HCT116 (cell line): ENCODE measurements around the gene NHLRC4.

Experiments used
- ELF1 ChIP-seq: IDR thresholded peaks from 2 replicates; pipeline ENCODE4 v1.6.1; 2012; ENCODE audit warnings: low read depth, borderline replicate concordance
- EZH2phosphoT487 ChIP-seq: fragments of 200-600 bp; IDR thresholded peaks from 2 replicates; pipeline ENCODE4 v1.6.1; 2018; ENCODE audit warnings: antibody characterized with exemption, borderline replicate concordance
- POLR2A ChIP-seq: IDR thresholded peaks from 2 replicates; pipeline ENCODE4 v1.7.0; 2011; ENCODE audit warnings: borderline replicate concordance; ENCODE audit not compliant: insufficient read depth, insufficient read length; ENCODE audit errors: extremely low read depth
- RAD21 ChIP-seq: IDR thresholded peaks from 2 replicates; pipeline ENCODE4 v1.6.1; 2012; ENCODE audit warnings: low read depth, mild to moderate bottlenecking
- SP1 ChIP-seq: IDR thresholded peaks from 2 replicates; pipeline ENCODE4 v1.6.1; 2012; ENCODE audit warnings: low read depth
- TCF7L2 ChIP-seq: IDR thresholded peaks from 2 replicates; pipeline ENCODE4 v1.7.0; 2011; ENCODE audit warnings: borderline replicate concordance, inconsistent platforms; ENCODE audit not compliant: insufficient read depth, insufficient read length; ENCODE audit errors: extremely low read depth
- ZFX ChIP-seq: fragments of 450-650 bp; IDR thresholded peaks from 2 replicates; pipeline ENCODE4 v1.6.1; 2017
- ZNF274 ChIP-seq: fragments of 200-500 bp; sonication (Bioruptor generic); IDR thresholded peaks from 2 replicates; pipeline ENCODE4 v1.6.1; 2014; ENCODE audit warnings: mild to moderate bottlenecking, low read depth, low read length, inconsistent platforms
- TF ChIP-seq, protein P1 (sequence below), 3 experiments: fragments of 200-600 bp in 1 of 3; sonication (generic) in 1 of 3; IDR thresholded peaks in 2 of 3; conservative IDR thresholded peaks in 1 of 3; 2 replicates each; pipeline ENCODE4 v1.5.1; 2012 to 2017; ENCODE audit warnings: low read depth in 2 of 3, low read length in 2 of 3, antibody characterized with exemption in 1 of 3, borderline replicate concordance in 1 of 3, control low read depth in 1 of 3, mild to moderate bottlenecking in 1 of 3, mixed read lengths in 1 of 3, mixed run types in 1 of 3, moderate library complexity in 1 of 3; ENCODE audit not compliant: insufficient read depth in 1 of 3
- TF ChIP-seq, protein P2 (sequence below): IDR thresholded peaks from 2 replicates; pipeline ENCODE4 v1.6.1; 2012
- TF ChIP-seq, protein P3 (sequence below): IDR thresholded peaks from 2 replicates; pipeline ENCODE4 v1.6.1; 2012; ENCODE audit warnings: low read depth

DNA sequence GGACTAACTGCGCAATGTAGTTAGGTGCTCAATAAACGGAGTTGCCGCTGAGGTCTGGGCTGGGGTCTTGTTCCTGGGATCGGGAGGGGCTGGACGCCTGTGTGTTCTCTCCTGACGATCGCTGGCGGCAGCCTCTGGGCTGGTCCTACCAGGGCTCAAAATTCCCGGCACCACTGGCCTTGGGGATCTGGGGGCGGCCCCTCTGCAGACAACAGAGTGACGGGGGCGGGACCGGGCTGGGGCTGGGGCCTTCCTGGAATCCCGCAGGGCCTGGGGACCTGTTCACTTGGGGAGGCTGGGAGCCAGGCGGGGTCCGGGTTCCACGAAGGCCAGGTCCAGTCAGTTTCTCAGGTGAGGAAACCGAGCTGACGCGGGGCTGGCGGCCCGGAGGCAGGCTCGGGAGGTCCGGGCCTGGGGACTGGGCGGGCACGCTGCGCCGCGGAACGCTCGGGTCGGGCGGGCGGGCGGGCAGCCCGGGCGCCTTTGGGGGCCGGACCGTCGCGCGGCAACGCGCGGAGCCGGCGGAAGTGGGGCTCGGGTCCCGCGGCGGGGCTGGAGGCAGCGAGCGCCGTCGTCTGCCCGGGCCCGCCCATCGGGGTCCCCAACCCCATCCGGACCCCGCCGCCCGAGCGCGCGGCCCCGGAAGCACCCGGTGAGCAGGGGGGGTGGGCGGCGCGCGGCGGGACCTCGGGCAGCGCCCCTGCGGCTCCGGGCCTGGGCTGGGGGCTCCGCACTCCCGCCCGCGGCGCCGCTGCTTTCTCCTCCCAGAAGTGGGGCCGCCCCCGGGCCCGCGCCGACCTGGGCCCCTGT is 2.8 kb downstream of the NHLRC4 start, which contains the start of gene PIGQ:
- TF ChIP-seq, protein P1, sequence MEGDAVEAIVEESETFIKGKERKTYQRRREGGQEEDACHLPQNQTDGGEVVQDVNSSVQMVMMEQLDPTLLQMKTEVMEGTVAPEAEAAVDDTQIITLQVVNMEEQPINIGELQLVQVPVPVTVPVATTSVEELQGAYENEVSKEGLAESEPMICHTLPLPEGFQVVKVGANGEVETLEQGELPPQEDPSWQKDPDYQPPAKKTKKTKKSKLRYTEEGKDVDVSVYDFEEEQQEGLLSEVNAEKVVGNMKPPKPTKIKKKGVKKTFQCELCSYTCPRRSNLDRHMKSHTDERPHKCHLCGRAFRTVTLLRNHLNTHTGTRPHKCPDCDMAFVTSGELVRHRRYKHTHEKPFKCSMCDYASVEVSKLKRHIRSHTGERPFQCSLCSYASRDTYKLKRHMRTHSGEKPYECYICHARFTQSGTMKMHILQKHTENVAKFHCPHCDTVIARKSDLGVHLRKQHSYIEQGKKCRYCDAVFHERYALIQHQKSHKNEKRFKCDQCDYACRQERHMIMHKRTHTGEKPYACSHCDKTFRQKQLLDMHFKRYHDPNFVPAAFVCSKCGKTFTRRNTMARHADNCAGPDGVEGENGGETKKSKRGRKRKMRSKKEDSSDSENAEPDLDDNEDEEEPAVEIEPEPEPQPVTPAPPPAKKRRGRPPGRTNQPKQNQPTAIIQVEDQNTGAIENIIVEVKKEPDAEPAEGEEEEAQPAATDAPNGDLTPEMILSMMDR (IDR thresholded peaks at IDR 0.05 in 2 of 3, conservative IDR thresholded peaks at IDR 0.05 in 1 of 3; ENCODE audit: borderline replicate concordance in 1 of 3, insufficient read depth in 1 of 3, low read depth in 2 of 3, low read length in 2 of 3) = no peak
- no peak for TF ChIP-seq POLR2A
- no peak for TF ChIP-seq ZNF274
- TF ChIP-seq RAD21 = no peak
- peak; percentile 72 for TF ChIP-seq ZFX
- TF ChIP-seq, protein P2, sequence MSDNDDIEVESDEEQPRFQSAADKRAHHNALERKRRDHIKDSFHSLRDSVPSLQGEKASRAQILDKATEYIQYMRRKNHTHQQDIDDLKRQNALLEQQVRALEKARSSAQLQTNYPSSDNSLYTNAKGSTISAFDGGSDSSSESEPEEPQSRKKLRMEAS = no peak
- no peak for TF ChIP-seq TCF7L2
- TF ChIP-seq, protein P3, sequence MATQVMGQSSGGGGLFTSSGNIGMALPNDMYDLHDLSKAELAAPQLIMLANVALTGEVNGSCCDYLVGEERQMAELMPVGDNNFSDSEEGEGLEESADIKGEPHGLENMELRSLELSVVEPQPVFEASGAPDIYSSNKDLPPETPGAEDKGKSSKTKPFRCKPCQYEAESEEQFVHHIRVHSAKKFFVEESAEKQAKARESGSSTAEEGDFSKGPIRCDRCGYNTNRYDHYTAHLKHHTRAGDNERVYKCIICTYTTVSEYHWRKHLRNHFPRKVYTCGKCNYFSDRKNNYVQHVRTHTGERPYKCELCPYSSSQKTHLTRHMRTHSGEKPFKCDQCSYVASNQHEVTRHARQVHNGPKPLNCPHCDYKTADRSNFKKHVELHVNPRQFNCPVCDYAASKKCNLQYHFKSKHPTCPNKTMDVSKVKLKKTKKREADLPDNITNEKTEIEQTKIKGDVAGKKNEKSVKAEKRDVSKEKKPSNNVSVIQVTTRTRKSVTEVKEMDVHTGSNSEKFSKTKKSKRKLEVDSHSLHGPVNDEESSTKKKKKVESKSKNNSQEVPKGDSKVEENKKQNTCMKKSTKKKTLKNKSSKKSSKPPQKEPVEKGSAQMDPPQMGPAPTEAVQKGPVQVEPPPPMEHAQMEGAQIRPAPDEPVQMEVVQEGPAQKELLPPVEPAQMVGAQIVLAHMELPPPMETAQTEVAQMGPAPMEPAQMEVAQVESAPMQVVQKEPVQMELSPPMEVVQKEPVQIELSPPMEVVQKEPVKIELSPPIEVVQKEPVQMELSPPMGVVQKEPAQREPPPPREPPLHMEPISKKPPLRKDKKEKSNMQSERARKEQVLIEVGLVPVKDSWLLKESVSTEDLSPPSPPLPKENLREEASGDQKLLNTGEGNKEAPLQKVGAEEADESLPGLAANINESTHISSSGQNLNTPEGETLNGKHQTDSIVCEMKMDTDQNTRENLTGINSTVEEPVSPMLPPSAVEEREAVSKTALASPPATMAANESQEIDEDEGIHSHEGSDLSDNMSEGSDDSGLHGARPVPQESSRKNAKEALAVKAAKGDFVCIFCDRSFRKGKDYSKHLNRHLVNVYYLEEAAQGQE = no peak
- no peak for TF ChIP-seq SP1
- TF ChIP-seq EZH2phosphoT487 = no peak
- no peak for TF ChIP-seq ELF1
